Subcutaneous adipose tissue (tissue), 4 donors: ENCODE data around the gene NUMBL. TPM values are rescaled to one million over a fixed set of nuclear protein-coding genes. Genes with fewer than 3 reads are reported as not detected.

ENCODE experiments used
- CTCF ChIP-seq: fragments of 450-650 bp; IDR thresholded peaks from one replicate; pipeline ENCODE4 v1.5.1; 2016; ENCODE audit warnings: low read depth, mild to moderate bottlenecking, control low read depth, antibody characterized with exemption, moderate library complexity
- total RNA-seq, 4 donors: library from RNA; depleted of rRNA; stranded (reverse); fragments of >200 nt; gene quantifications; one replicate each; pipeline ENCODE4 v1.1.0, GENCODE V29; 2016

Gene NUMBL
- total RNA-seq, 4 donors from 2014 or later: 20.7 to 58.4 (median 50.0) TPM

GRCh38 chr19:40724855-40725254, 34.4 kb upstream of the NUMBL start:
- TF ChIP-seq CTCF: no peak

- TF ChIP-seq CTCF: no peak
These were observed 33.9 kb upstream of the NUMBL start for GRCh38 chr19:40724315-40724714.

GRCh38 chr19:40723661-40724254, 33.3 kb upstream of the NUMBL start:
- no peak for TF ChIP-seq CTCF

- no peak for TF ChIP-seq CTCF
These were observed 31.6 kb upstream of the NUMBL start for GRCh38 chr19:40721936-40722661.

GRCh38 chr19:40721140-40721486, 30.7 kb upstream of the NUMBL start:
- no peak for TF ChIP-seq CTCF

GRCh38 chr19:40719414-40719894, 29.0 kb upstream of the NUMBL start:
- no peak for TF ChIP-seq CTCF

- TF ChIP-seq CTCF: no peak
These were observed 28.4 kb upstream of the NUMBL start for GRCh38 chr19:40718774-40719391.
